HG03571 (cell line): ENCODE results near the gene CUL2.
"Not testable (repeated sequence)": the region's sequence is repeated elsewhere in the genome, so short reads cannot be mapped to it uniquely, and the experiment has no call there.

Experiments used
- ATAC-seq: cut with Tn5 transposase; IDR thresholded peaks from one replicate; pipeline ENCODE4 v1.9.1; 2021; ENCODE audit not compliant: unreplicated experiment

Gene CUL2

DNA sequence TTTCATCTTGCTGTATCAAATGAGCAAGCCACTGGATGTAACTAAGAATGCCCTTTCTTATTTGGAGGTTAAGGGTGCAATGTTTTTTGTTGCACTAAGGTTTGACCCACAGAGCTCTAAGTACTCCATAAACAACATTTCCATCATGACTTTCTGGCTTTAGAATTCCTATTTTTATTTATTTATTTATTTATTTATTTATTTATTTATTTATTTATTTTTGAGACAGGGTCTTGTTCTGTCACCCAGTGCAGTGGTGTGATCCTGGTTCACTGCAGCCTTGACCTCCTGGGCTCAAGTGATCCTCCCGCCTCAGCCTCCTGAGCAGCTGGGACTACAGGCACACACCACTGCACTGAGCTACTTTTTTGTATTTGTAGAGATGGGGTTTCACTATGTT lies 9.9 kb downstream of the CUL2 start:
- ATAC-seq = not testable (repeated sequence)

DNA sequence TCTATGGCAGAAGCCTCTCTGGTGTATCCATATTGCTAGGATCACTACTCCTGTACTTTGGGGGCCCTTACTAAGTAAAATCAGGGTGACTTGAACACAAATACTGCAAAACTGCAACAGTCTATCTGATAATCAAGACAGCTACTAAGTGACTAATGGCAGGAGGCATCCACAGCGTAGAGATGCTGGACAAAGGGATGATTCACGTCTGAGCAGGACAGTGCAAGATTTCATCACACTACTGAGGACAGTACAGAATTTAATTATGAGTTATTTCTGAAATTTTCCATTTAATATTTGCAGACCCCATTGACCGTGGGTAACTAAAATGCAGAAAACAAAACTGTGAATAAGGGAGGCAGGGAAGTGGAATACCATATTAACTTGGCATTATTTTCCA lies 10.4 kb downstream of the CUL2 start:
- ATAC-seq = no peak

DNA sequence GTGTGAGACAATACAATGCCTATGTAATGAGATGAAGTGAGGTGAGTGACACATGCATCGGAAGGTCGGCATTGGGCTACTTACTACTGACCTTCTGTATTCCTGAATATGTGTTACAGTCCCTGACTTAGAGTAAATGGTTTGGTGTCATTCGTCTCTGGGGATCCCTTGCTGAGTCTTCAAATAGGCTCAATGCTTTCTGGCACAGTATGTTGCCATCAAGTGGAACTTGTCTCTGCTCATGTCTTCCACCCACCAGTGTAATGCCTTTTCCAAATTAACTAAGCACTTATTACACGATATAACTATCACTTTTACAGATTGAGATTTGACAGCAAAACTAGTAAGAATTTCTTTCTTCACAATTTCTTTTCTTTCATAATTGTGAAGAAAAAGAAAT lies 10.9 kb downstream of the CUL2 start:
- no peak for ATAC-seq

DNA sequence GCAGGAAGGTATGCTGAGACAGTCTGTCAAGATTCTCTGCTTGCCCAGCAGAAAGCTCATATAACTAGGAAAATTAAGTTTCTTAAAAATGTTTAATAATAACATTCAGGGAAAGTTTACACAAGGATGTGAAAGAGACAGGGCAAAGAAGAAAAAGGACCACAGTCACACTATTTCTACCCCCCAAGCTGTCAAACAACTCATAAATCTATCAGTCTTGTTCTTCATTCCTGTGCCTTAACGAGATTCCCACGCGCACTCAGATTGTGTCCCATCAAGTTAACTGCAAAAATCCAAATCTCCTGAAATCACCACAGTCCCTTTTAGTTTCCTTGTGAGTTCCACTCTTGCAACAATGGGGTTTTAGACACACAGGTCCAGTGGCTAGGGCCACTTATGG lies 14.9 kb downstream of the CUL2 start:
- ATAC-seq = no peak

DNA sequence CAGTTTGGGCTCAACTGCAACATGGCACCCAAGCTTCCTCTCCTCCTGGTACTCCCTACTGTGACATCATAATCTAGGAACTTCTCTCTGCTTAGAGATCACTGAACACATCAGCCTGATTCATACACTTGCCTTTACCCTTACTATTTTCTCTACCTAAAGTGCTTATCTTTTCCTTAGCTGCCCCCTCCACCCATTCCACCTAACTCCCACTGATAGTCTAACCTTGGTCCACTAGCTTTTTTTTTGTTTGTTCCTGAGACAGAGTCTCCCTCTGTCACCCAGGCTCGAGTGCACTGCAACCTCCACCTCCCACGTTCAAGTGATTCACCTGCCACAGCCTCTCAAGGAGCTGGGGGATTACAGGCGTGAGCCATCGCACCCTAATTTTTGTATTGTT lies 15.9 kb downstream of the CUL2 start:
- no peak for ATAC-seq

DNA sequence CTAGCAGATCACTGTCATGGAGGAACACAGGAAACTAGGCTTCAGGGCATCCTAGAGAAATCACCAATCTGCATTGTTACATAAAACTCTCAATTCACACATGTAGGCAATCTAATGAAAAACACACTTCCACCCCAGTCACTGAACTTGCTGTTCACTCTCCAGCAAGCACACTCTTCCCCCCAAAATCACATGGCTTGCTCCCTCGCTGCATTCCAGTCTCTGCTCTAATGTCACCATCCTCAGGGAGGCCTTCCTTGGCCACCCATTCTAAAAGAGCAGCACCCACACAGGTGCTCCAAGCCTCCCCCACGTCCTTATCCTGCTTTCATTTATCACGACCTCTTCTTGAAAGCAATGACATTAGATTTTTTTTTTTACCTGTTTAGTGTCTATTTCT lies 19.6 kb downstream of the CUL2 start:
- ATAC-seq = no peak

DNA sequence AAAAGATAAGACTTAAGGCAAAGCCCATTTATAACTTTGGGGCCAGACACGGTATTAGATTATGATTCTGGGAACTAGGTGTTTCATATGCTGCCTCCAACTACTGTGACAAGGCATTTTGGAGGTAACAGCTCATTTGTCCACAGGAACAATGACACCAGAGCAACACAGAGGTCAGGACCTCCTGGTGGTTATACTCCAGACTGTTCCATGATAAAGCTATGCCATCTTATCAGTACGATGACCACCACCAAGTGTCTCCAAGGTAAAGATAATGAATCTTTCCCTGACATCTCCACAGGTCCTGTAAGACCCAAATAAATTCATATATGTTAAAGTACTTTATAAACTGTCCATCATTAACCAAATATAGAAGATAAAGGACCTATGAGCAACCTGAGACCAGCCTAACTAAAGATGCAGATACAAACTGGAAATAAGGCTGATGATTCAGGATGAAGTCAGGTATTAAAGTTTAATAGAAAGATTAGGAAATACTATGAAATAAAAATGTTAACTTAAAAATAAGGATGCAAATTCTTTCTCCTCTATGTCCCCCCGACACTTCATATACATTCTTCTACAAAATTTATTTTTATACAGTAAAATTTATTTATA lies 26.2 kb downstream of the CUL2 start:
- no peak for ATAC-seq

- ATAC-seq = no peak
Measured at GRCh38 chr10:35059481-35059880, 30.7 kb downstream of the CUL2 start.

DNA sequence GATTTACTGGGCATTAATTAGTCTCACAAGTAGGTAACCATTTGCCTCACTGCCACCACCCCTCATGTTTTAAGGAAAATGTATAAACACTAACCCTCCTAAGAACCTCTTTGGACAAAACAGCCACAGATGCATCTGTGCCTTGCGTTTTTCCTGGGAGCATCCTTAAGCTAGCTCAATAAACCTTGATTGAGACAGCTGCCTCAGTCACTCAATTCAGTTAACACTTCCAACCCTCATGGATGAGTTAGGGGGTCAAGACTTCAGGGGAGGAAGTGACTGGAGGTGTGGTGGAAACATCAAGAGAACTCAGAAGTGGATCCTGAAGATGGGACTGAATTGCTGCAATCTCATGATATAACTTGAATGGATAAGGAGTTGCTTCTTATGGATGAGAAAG lies 31.5 kb downstream of the CUL2 start:
- ATAC-seq = peak; percentile 12

DNA sequence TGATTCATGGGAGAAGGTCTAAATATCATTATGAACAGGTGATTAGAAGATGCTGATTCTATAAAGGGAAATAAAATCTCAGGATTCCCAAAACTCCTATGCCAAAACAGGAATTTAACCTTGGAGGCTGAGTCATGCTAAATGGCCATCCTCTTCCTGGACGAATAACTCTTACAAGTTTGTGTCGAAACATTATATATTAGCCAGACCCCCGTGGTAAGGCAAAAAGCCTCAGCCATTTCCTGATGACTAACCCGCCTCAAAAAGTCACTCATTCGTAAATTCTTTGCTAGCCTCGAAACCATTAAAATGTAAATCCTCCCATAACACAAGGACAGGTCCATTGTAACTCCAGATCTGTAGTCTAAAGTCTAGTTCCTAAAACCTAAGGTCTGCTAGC lies 32.0 kb downstream of the CUL2 start:
- ATAC-seq = peak; percentile 78

DNA sequence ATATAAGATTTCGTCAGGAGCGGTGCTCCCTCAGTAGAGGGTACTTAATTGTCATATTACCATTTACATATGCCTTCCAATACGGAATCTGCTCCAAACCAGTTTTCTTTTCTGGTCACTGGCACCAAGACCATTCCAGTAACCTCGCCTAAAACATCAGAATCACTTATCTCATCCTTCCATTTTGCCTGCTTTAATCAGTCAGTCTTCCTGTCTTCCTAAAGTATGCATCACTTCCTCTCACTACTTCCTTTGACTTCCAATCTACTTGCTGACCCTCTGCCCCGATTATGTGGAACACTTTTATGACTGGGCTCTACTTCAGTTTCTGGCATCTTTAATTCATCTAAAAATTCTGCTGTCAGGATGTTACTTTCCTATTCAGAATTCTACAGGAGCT lies 33.5 kb downstream of the CUL2 start:
- ATAC-seq = no peak

DNA sequence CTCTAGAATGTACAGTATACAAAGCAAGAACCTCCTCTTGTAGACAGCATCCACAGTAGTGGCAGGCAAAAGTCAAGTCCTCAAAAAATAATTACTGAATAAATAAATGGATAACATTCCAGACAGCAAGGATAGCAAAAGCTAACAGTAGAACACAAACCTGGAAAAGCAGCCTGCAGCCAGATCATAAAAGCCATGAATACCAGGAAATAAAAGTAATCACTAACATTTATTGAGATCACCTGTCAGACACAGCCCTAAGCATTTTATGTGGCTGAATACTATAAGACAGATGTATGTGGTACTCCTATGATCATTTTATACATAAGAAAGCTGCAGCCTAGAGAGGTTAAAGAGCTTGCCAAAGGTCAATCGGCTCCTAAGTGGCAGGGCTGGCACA lies 34.0 kb downstream of the CUL2 start:
- ATAC-seq = no peak

- no peak for ATAC-seq
Measured at GRCh38 chr10:35050568-35050967, 39.6 kb downstream of the CUL2 start.

DNA sequence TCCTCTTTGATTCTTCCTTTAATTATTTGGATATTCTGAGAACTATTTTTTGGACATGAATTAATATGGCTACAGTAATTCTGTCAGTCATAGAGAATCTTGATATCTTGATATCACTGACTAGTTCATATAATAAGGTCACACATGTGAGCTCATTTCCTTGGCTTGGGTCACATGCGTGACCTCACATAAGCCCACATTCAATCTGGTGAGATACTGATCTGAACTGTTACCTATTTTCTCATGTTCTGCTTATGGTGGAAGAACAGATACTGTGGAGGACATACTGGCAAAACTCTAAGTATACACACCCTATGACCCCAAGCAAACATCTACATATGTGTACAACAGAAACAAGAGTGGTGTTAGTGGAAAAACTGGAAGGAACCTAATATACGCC lies 44.1 kb downstream of the CUL2 start:
- no peak for ATAC-seq

DNA sequence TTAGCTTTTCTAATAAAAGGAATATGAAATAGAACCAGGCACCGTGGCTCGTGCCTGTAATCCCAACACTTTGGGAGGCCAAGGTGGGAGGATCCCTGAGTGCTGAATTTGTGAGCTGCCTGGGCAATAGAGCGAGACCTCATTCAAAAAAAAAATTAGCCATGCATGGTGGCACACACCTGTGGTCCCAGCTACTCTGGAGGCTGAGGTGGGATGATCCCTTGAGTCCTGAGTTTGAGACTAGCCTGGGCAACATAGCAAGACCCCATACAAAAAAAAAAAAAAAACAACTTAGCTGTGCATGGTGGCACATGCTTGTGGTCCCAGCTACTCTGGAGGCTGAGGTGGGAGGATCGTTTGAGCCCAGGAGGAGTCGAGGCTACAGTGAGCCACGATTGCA lies 44.9 kb downstream of the CUL2 start:
- ATAC-seq = not testable (repeated sequence)

DNA sequence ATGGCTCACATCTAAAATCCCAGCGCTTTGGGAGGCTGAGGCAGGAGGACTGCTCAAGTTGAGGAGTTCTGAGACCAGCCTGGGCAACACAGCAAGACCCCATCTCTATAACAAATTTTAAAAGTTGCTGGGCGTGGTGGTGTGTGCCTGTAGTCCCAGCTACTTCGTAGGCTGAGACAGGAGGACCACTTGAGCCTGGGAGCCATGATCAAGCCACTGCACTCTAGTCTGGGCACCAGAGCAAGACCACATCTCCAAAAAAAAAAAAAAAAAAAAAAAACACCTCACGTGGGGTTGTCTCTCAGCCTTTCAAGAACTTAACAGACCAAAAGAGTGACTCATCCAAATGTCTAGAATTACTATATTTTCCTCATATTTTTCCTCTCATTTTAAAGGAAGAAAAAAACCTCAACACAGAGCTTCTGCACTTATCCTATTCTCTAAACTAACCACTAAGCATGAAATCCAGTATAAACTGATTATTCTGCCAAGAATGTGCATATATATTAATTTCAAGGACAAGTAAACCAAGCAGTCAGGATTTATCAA lies 46.3 kb downstream of the CUL2 start:
- no peak for ATAC-seq

- ATAC-seq = no peak
Measured at GRCh38 chr10:35042783-35043182, 47.4 kb downstream of the CUL2 start.

GRCh38 chr10:35041502-35041879 lies 48.6 kb downstream of the CUL2 start:
- no peak for ATAC-seq

GRCh38 chr10:35040760-35041501 lies 49.2 kb downstream of the CUL2 start:
- ATAC-seq = no peak

GRCh38 chr10:35037104-35037503 lies 53.0 kb downstream of the CUL2 start:
- no peak for ATAC-seq

DNA sequence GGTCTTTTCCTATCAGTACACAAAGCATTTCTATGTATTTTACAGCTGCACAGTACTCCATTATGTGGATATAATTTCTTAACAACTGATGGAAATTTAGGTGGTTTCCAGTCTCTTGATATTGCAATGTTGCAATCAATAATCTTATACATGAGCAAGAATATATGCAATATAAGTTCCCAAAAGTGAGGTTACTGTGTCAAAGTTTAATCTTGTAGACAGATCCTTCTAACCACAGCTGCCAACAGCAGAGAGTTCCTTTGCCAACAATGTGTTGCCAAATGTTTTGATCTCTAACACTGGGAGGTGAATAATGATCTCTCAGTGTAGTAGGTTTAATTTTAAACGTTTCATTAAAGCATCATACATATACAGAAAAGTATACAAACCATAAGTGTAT lies 54.5 kb downstream of the CUL2 start:
- no peak for ATAC-seq

DNA sequence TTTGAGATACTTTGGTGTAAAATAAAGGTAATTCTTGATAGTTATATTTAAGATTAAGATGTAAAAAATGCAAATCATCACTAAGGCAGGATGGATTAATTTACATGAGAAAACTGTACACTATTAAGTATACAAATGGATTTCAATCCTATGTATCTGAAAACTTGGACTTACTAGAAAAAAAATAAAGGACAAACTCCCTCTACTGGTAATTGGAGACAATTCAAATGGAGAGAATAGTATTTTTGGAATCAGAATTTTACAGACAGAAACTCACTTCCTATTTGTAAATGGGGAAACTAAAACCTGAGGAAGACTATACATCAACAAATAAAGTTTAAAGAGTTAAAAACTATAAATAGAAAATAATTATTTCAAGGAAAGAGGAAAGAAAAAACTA lies 62.6 kb downstream of the CUL2 start:
- no peak for ATAC-seq

- ATAC-seq = no peak
Measured at GRCh38 chr10:35025916-35026315, 64.2 kb downstream of the CUL2 start.
